Measurements from ENCODE around the gene SEC14L3. TPM values are rescaled to one million over a fixed set of nuclear protein-coding genes. Genes with fewer than 3 reads are reported as not detected.

SEC14L3 gene
- total and polyA plus RNA-seq, 2 of the 4 experiments (the other 2 are of a cell fraction): not detected

GRCh38 chr22:30460147-30460546 is 11.7 kb downstream of the SEC14L3 start:
- 83% methylated on average over 1 of the region's 4 CpGs; no CpG with 5 or more reads in 1 of the 2 experiments for WGBS, 2 experiments (ENCODE audit: extremely low coverage in 2 of 2, insufficient read length in 1 of 2)
- H2AK9ac ChIP-seq (replicated peaks; ENCODE audit: low read depth, low read length, poor library complexity): no peak overlapping the region

More at GRCh38 chr22:30460147-30460546, 11.7 kb downstream of the SEC14L3 start:
- H3K79me1 ChIP-seq (ENCODE audit: low read depth in 1 of 2, low read length in 2 of 2): no peaks in the 10 kb centered on the region
- no peak overlapping the region for H3K23ac ChIP-seq (ENCODE audit: low read depth, low read length)
- no peaks in the 10 kb centered on the region for H3K9me3 ChIP-seq (ENCODE audit: control insufficient read depth, insufficient read depth, low read length)
- H2AFZ ChIP-seq (replicated peaks; ENCODE audit: low read length, poor library complexity): peak overlapping the region; percentile 21
- H3K9me1 ChIP-seq (ENCODE audit: insufficient read depth, low read length): no peaks in the 10 kb centered on the region
- H3K36me3 ChIP-seq (ENCODE audit: control insufficient read depth, insufficient read depth, low read length): no peaks in the 10 kb centered on the region
- no peak overlapping the region for H2BK20ac ChIP-seq (ENCODE audit: low read depth, low read length)
- H4K20me1 ChIP-seq (ENCODE audit: insufficient read depth, low read length): no peaks in the 10 kb centered on the region
- peaks cover 9% of the 10 kb centered on the region for H3K27me3 ChIP-seq (ENCODE audit: control insufficient read depth, insufficient read depth, low read length)
- no peak overlapping the region for H3K56ac ChIP-seq (ENCODE audit: extremely low read depth, insufficient read depth, low read length)
- no peak overlapping the region for H4K5ac ChIP-seq (ENCODE audit: low read depth, low read length)
- no peak overlapping the region for H3K18ac ChIP-seq (ENCODE audit: low read depth, low read length)
- no peak overlapping the region for H3K4me3 ChIP-seq (ENCODE audit: insufficient read depth, low read depth, low read length)
- TF ChIP-seq USF2 (IDR thresholded peaks at IDR 0.05; ENCODE audit: low read depth, low read length) (no peak), NFE2L2 (IDR thresholded peaks at IDR 0.05; ENCODE audit: low read depth, low read length) (no peak), POLR2A (IDR thresholded peaks at IDR 0.05; ENCODE audit: low read depth, low read length) (no peak), CEBPB (IDR thresholded peaks at IDR 0.05; ENCODE audit: low read depth, low read length) (no peak), SMC3 (IDR thresholded peaks at IDR 0.05; ENCODE audit: low read depth, low read length) (no peak), MXI1 (IDR thresholded peaks at IDR 0.05; ENCODE audit: borderline replicate concordance, low read depth, low read length) (no peak), CTCF (conservative IDR thresholded peaks at IDR 0.05; ENCODE audit: low read depth, low read length) (no peak), RCOR1 (IDR thresholded peaks at IDR 0.05; ENCODE audit: insufficient replicate concordance, low read length) (no peak), MAFK (IDR thresholded peaks at IDR 0.05; ENCODE audit: low read depth, low read length) (no peak), FOS (IDR thresholded peaks at IDR 0.05; ENCODE audit: low read depth, low read length) (no peak), BHLHE40 (IDR thresholded peaks at IDR 0.05; ENCODE audit: low read depth, low read length) (no peak), CHD1 (IDR thresholded peaks at IDR 0.05; ENCODE audit: low read depth, low read length) (no peak), RFX5 (IDR thresholded peaks at IDR 0.05; ENCODE audit: low read depth, low read length) (no peak), MAZ (IDR thresholded peaks at IDR 0.05; ENCODE audit: borderline replicate concordance, low read depth, low read length) (no peak), ELK1 (IDR thresholded peaks at IDR 0.05; ENCODE audit: borderline replicate concordance, low read depth, low read length) (no peak)
- no peaks in the 10 kb centered on the region for H3K4me1 ChIP-seq (ENCODE audit: control insufficient read depth, insufficient read depth, low read length)
- no peak overlapping the region for H2BK120ac ChIP-seq (ENCODE audit: low read depth, low read length)
- no peak overlapping the region for H4K91ac ChIP-seq (ENCODE audit: insufficient read depth, low read depth, low read length)
- H3K9ac ChIP-seq (ENCODE audit: low read depth, low read length): no peak overlapping the region
- H4K8ac ChIP-seq (ENCODE audit: low read depth in 2 of 2, low read length in 2 of 2): no peak overlapping the region
- DNase-seq (no peak), ATAC-seq (ENCODE audit: low read depth) (no peak)
- CTCF ChIA-PET: no interaction called here
- no peak overlapping the region for H2BK5ac ChIP-seq (ENCODE audit: low read depth, low read length, poor library complexity, severe bottlenecking)
- intact Hi-C loops (cut with micrococcal nuclease): no loop called here
- no peak overlapping the region for H3K27ac ChIP-seq (ENCODE audit: insufficient read depth, low read length)
- no peak overlapping the region for H2BK15ac ChIP-seq (ENCODE audit: low read depth, low read length)
- dilution Hi-C loops (cut with HindIII; ENCODE audit: low sequenced_read_pairs, unreplicated experiment): no loop called here
- in situ Hi-C loops (cut with MboI; ENCODE audit: low sequenced_read_pairs): no loop called here
- no TSS peak for BruUV-seq (replicated peaks)
- H3K4ac ChIP-seq (ENCODE audit: low read depth, low read length): no peak overlapping the region
- H2AK5ac ChIP-seq (ENCODE audit: low read depth, low read length): no peak overlapping the region
- H3K14ac ChIP-seq (replicated peaks; ENCODE audit: low read depth, low read length): no peak overlapping the region
- POLR2A ChIA-PET (ENCODE audit: unreplicated experiment): no interaction called here
- no peak overlapping the region for H3K4me2 ChIP-seq (ENCODE audit: low read depth, low read length)
